ENCODE measurements around the gene PYGO1.
"Not testable (repeated sequence)": the region's sequence is repeated elsewhere in the genome, so short reads cannot be mapped to it uniquely, and the experiment has no call there.

PYGO1 gene

GRCh38 chr15:55564347-55565145, 23.6 kb downstream of the PYGO1 start:
- no peak for DNase-seq

DNA sequence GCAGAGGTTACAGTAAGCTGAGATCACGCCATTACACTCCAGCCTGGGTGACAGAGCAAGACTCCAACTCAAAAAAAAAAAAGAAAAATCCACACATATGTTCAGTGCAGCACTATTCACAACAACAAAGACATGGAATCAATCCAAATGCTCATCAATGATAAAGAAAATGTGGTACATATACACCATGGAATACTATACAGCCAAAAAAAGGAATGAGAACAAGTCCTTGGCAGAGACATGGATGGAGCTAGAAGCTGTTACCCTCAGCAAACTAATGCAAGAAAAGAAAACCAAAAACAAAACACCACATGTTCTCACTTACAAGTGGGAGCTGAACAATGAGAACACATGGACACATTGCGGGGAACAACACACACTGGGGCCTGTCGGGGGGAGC, 25.5 kb downstream of the PYGO1 start:
- no peak for DNase-seq

DNA sequence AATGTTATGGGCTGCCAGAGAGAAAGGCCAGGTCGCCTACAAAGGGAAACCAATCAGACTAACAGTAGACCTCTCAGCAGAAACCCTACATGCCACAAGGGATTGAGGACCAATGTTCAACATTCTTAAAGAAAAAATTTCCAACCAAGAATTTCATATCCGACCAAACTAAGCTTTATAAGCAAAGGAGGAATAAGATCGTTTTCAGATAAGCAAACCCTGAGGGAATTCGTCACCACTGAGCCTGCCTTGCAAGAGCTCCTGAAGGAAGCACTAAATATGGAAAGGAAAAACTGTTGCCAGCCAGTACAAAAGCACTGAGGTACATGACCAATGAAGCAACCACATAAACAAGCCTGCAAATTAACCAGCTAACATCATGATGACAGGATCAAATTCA, 33.1 kb downstream of the PYGO1 start:
- no peak for DNase-seq

DNA sequence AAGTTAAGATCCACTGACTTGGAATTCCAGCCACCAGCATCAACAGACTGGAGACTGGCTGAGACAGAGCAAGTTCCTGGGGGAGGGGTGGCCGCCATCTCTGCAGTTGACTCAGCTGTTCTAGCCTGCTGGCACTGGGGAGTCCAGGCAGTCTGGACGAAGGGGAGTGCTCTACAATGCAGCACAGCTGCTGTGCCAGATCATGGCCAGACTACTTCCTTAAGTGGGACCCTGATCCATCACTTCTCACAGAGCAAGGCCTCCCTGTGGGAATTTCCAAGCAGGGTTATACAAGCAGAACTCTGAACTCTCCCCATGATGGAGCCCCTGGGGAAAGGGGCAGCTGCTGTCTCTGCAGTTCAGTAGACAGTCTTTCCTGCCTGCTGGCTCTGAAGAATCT, 35.2 kb downstream of the PYGO1 start:
- no peak for DNase-seq

DNA sequence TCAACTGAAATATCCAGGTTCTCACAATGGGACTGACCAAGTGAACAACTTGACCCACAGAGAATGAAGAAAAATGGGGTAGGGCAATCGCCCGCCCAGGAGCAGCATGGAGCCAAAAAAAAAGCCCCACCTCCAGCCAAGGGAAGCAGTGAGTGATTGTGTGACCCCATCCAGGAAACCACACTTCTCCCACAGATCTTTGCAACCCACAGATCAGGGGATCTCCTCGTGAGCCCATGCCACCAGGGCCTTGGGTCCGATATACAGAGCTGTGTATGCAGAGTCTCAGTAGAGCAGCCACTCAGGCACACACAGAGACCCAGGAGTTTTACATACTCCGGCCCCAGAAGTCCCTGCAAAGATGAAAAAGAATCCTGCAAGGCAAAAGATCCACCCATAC, 35.7 kb downstream of the PYGO1 start:
- no peak for DNase-seq

DNA sequence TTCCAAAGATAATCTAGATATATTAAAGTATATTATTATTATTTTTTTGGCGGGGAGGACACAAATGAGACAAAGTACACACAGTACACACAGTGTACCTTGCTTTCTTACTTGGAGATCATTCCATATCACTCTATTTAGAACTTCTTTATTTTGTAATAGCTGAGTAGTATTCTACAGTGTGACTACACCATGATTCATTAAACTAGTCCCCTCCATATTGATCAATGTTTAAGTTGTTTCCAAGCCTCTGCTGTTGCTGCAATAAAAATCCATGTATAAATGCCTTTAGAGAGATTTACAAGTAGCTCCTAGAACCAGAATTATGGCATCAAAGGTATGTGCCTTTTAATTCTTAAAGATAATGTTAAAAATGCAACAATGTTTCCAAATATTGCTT, 38.8 kb downstream of the PYGO1 start:
- no peak for DNase-seq

GRCh38 chr15:55546718-55547117, 41.4 kb downstream of the PYGO1 start:
- no peak for DNase-seq

DNA sequence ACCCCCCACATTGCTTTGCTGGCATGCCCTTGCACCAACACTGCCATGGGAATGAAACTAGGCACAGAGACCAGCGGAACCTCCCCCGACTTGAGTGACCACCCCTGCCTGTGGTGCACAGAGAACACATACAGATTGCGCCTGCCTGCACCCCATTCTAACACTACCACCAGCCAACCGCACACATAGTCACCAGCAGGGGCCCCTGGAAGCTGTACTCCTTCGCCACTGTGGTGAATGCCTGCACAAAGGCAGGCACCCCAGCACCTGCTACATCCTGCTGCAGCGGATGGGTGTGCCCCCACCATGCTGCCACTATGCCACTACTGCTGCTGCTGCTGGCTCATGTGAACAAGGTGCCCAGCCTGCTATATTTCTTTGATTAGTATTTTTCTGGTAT, 52.7 kb downstream of the PYGO1 start:
- no peak for DNase-seq

- no peak for DNase-seq
Measured at GRCh38 chr15:55532944-55533343, 55.2 kb downstream of the PYGO1 start.

DNA sequence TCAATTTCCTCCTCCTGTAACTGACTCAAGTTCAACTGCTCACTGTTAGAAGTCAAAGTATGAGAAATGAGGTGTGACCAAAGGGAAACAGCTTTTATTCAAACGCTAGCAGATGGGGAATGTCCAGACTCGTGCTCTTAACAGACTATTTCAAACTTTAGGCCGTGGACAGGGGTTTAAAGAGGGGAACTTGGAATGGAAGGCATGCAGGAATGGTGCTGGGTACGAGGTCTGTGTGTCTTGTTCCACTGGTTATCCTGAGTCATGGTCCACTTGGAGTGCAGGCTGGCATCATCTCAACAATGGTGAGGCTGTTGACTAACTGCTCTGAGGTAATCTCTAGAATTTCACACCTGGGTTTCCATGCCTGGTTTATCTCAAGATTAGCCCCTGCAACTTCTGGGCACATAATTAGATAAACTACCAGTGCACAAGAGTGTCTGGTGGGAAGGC, 57.3 kb downstream of the PYGO1 start:
- DNase-seq, result no peak

DNA sequence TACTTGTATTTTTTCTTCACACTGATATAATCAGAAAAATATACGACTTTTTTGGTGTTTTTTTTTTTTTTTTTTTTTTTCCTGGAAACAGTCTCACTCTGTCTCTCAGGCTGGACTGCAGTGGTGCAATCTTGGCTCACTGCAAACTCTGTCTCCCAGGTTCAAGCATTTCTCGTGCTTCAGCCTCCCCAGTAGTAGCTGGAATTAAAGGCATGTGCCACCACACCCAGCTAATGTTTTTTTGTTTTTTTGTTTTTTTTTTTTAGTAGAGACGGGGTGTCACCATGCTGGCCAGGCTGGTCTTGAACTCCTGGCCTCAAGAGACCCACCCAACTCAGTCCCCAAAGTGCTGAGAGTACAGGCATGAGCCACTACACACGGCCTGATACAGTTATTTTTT, 59.3 kb downstream of the PYGO1 start:
- no peak for DNase-seq

DNA sequence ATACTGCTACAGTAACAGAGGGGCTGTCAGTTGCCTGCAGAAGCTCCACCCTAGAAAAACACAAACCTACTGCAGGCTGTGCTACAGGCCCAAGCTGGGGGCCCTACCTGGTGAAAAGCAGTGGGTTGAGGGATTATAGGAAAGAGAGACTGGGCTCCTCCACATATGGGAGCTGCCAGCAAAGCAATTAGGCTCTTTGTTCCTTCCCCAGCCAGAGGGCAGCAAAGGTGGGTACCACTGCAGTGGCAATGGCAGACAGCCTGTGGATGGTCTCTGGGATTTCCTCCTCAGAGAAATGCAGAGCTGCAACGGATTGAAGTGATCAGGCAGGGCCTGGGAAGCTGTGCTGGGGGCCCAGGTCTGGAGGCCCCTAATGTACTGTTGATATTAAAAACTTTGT, 61.0 kb downstream of the PYGO1 start:
- DNase-seq, result no peak

GRCh38 chr15:55526559-55527036, 61.5 kb downstream of the PYGO1 start:
- no peak for DNase-seq

DNA sequence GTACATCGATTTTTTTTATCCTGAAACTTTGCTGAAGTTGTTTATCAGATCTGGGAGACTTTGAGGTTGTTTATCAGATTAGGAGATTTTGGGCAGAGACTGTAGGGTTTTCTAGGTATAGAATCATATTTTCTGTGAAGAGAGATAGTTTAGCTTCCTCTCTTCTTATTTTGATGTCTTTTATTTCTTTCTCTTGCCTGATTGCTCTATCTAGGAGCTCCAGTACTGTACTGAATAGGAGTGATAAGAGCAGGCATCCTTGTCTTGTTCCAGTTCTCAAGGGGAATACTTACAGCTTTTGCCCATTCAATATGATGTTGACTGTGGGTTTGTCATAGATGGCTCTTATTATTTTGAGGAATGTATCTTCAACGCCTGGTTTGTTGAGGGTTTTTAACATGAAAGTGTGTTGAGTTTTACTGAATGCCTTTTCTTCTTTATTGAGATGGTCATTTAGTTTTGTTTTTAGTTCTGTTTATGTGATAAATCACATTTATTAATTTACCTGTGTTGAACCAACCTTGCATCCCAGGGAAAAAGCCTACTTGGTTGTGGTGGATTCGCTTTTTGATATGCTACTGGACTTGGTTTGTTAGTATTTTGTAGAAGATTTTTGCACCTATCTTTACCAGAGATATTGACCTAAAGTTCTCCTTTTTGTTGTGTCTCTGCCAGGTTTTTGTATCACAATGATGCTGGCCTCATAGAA, 65.2 kb downstream of the PYGO1 start:
- no peak for DNase-seq

GRCh38 chr15:55518641-55519040, 69.5 kb downstream of the PYGO1 start:
- no peak for DNase-seq

GRCh38 chr15:55518009-55518408, 70.1 kb downstream of the PYGO1 start:
- DNase-seq, result no peak

DNA sequence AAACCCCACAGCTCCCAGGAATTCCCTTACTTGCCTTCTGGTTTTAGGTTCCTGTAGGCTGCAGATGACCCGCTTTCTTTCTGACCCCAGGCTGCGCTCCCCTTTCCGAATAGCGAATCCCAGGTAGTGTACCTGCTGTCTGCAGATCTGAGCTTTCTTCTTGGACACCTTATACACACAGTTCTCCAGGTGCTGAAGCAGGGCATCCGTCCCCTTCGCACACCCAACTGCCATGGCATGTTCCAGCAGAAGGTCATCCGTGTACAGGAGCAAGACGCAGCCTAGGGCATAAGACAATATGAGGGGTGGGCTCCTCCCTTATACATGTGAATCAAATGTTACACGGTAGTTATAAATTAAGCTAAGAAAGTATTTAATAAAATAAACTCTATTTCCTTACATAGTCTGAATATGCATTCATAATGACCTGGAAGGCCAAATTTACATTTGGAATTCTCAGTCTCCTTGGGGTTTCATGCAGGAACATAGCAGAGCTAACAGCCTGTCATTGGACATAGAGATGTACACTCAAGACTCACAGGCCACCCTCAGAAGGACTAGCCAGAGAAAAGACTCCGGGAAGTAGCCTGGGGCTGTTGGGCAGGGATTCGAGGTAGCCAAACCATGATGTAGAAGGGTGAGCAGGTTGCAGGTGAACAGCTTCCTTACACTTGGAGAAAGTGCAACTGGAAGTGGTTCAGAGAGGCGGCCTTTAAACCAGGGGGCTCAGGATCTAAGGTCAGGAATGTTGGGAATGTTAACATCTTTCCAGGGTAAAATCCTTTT, 72.0 kb downstream of the PYGO1 start:
- no peak for DNase-seq

DNA sequence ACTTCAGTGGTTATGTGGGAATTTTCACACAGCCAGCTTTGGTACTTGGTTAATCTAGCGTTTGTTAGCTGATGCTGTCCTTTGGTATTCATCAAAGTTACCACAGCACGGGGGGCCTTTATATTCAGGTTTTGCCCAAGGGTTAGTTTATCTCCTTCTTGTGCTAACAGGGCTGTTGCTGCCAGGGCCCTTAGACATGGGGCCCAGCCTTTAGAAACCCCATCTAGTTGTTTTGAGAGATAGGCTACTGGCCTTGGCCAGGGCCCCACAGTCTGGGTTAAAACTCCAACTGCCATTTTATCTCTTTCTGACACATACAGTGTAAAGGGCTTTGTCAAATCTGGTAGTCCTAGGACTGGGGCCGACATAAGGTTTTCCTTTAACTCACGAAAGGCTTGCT, 72.7 kb downstream of the PYGO1 start:
- DNase-seq, result no peak

- DNase-seq, result no peak
Measured at GRCh38 chr15:55514414-55514850, 73.7 kb downstream of the PYGO1 start.

DNA sequence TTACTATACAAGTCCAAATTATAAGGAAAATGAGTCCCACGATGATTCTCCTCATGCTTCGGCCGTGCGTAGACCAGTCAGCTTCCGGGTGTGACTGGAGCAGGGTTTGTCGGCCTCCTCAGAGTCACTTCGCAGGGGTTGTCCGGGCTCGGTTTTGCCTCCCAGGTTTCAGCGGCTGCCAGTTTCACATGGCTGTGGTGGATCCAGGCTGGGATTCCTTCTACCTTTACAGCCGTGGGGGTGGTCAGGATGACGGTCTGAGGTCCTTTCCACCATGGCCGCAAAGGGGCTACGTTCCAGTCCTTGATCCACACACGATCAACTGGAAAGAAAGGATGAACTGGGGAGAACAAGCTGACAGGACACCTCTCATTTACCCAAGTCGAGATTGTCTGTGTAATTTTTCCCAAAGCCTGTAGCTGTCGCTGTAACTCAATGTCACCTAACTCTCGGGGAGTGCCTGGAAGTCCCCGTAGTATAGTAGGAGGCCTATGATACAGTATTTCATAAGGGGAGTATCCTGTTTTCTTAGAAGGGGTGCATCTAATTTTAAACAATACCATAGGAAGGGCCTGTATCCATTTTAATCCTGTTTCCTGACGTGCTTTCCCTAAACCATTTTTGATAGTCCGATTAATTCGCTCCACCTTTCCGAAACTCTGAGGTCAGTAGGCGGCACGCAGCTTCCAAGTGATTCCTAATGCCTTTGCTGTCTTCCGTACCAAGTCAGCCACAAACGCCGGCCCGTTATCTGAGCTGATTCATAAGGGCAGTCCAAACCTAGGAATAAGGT, 74.3 kb downstream of the PYGO1 start:
- DNase-seq, result not testable (repeated sequence)

- DNase-seq, result no peak
Measured at GRCh38 chr15:55513152-55513551, 75.0 kb downstream of the PYGO1 start.

DNA sequence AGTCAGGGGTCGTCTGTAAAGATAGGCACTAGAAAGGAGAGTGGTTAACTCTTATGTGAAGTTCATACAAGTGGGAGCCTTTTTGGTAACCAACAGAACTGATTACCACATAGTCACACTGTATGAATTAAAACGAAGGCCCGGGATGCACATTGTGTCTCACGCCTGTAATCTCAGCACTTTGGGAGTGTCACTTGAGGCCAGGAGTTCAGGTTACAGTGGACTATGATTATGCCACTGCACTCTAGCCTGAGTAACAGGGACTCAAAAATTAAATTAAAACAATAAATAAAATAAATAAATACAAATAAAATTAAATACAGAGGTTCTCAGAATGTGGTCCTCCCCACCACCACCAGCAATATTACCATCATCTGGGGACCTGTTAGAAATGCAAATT, 80.6 kb downstream of the PYGO1 start:
- DNase-seq, result no peak

DNA sequence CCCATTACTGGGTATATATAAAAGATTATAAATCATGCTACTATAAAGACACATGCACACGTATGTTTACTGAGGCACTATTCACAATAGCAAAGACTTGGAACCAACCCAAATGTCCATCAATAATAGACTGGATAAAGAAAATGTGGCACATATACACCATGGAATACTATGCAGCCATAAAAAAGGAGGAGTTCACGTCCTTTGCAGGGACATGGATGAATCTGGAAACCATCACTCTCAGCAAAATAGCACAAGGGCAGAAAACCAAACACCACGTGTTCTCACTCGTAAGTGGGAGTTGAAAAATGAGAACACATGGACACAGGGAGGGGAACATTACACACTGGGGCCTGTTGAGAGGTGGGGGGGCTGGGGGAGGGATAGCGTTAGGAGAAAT, 82.7 kb downstream of the PYGO1 start:
- DNase-seq, result not testable (repeated sequence)
